ENCODE results near the gene CAMKMT.

The CAMKMT gene

DNA sequence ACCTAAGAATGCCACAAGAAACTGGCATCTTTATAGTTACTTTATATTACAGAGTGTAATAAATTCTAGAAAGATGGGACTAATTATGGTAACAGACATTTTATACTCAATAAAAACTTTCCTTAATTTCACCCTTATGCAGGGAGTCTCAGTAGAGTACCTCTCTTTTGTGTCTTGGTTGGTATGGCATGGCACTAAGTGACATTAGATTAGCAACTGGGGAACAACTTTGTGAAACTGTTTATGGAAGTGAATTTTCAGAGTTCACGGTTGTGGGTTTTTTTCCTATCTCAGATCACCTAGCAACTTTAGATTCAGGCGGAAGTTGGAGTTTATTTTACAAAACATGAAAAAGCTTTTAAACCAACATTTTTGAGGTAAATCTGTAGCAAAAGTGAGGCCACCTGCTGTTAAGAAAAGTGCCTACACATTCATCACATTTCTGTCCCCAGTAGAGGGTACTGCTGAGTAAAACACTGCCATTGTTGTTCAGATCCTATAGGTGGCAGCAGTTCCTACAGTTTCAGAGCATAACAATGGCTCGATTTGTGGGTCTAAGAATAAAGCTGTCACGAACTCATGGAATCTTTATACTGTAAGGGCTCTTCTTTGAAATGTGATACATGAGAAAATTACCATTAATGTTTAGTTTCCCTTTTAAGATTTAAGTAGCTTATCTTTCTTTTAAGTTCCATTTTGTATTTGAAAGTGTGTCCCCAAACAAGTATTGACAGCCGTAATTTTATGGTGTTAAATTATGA is 117.6 kb downstream of the CAMKMT start:
- H3K27ac ChIP-seq = no peak overlapping the region
- TF ChIP-seq ZFX (IDR thresholded peaks at IDR 0.05) (no peak), CTCF (conservative IDR thresholded peaks at IDR 0.05) (peak; percentile 90)

- H3K27ac ChIP-seq = no peak overlapping the region
- TF ChIP-seq ZFX (IDR thresholded peaks at IDR 0.05) = no peak
- TF ChIP-seq CTCF (conservative IDR thresholded peaks at IDR 0.05) = no peak
These were observed 118.3 kb downstream of the CAMKMT start for GRCh38 chr2:44480068-44480467.

DNA sequence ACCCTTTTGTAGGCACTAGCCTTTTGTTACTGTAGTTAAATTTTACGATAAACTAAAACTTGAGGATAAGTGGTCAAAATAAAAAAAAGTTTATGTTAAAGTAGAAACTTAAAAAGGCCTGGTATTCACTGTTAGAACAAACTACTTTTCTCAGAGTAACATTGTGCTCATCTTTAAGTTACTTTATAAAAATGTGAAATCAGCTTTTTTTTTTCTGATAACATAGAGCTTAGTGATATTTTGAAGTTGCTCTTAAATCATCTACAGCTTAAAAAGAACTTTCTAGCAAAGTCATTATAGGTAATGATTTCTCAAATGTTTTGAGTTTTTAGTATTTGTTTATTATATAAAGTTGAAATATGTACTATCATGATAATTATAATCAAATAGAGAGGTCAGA is 125.3 kb downstream of the CAMKMT start:
- TF ChIP-seq ZFX (IDR thresholded peaks at IDR 0.05) (no peak), CTCF (conservative IDR thresholded peaks at IDR 0.05) (no peak)
- H3K27ac ChIP-seq = no peak overlapping the region

DNA sequence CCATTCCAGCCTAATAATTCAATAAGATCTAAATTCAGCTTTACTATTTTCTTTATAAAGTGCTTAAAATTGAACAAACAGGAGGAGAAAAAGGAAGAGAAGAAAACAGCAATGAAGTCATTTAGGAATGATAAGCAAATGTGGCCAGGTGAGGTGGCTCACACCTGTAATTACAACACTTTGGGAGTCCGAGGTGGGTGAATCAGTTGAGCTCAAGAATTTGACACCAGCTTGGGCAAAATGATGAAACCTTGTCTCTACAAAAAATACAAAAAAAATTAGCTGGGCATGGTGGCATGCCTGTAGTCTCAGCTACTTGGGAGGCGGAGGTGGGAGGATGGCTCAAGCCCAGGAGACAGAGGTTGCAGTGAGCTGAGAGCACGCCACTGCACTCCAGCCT is 129.0 kb downstream of the CAMKMT start:
- TF ChIP-seq ZFX (IDR thresholded peaks at IDR 0.05) (no peak), CTCF (conservative IDR thresholded peaks at IDR 0.05) (no peak)
- no peak overlapping the region for H3K27ac ChIP-seq

DNA sequence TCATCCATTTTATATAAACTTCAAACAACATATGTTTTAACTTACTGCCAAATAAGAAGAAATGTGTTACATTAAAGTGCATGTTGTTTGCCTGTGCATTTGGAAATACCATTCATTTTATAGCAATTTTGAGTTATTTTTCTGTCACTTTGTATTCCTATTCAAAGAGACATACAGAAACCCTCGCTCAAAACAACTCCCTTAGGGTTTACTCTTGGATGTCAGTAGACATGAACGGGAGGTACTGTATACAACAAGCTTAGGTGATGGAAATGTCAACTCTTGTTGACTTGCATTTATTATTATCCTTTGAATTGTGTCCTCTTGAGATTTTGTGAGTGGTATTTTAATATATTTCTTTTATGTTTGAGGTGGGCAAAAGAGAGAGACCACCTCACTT is 132.3 kb downstream of the CAMKMT start:
- TF ChIP-seq CTCF (conservative IDR thresholded peaks at IDR 0.05) (no peak), ZFX (IDR thresholded peaks at IDR 0.05) (no peak)
- H3K27ac ChIP-seq = no peak overlapping the region

DNA sequence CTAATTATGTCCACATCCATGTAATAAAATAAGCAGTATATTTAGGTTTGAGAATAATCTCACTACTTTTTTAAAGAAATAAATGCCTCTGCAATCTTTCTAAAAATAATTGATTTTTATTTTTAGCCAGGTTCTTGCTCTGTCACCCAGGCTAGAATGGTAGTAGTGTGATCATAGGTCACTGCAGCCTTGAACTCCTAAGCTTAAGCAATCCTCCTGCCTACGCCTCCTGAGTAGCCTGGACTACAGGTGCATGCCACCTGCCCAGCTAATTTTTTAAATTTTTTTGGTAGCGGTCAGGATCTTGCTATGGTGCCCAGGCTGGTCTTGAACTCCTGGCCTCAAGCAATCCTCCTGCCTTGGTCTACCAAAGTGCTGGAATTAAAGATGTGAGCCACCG is 133.3 kb downstream of the CAMKMT start:
- TF ChIP-seq ZFX (IDR thresholded peaks at IDR 0.05) (no peak), CTCF (conservative IDR thresholded peaks at IDR 0.05) (no peak)

DNA sequence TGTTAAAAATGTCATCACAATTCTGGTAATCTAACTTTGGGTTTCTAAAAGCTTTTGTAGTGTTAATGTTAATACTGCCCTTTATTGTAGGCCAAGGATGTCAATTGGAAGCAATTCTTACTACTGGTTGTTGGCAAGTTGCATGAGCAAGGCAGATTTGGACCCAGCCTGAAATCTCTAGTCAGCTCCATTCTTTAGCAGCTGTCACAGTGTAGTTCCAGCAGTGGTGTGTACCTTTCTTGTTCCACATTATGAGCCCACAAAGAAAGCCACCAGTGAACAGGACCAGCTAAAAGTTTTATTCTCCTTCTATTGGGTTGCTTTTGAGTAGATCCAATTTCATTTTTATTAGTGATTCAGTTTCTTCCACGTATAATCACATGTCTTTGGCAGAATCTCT is 133.8 kb downstream of the CAMKMT start:
- no peak for TF ChIP-seq ZFX (IDR thresholded peaks at IDR 0.05)
- H3K27ac ChIP-seq = no peak overlapping the region

More for the DNA sequence above, 133.3 kb downstream of the CAMKMT start:
- no peak overlapping the region for H3K27ac ChIP-seq

DNA sequence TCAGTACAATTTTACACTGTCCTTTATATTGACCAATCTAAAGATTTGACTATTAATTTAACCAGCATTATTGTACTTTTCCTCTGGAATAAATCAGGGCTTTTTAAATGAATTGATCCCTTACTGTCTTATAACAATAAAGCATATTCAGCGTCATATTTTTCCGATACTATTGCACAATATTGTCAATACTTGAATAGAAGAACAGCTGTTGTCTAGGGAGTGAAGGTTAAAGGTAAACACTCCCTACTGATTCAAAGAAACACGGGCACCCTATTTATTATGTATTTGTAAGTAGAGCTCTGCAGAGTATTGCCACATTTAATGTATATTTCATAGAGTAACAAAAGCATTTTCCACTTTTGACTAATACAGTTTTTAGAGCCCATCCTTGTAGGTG is 134.4 kb downstream of the CAMKMT start:
- no peak overlapping the region for H3K27ac ChIP-seq
- TF ChIP-seq ZFX (IDR thresholded peaks at IDR 0.05) (no peak), CTCF (conservative IDR thresholded peaks at IDR 0.05) (no peak)
